GM19193 (cell line): ENCODE data around the gene RB1.

Experiments
- POLR2A ChIP-seq: IDR thresholded peaks from 4 replicates; pipeline ENCODE4 v1.6.1; 2011; ENCODE audit not compliant: insufficient read depth, insufficient read length; ENCODE audit errors: extremely low read depth

Gene RB1

GRCh38 chr13:48501705-48502104, 198.2 kb downstream of the RB1 start:
- TF ChIP-seq POLR2A: no peak

DNA sequence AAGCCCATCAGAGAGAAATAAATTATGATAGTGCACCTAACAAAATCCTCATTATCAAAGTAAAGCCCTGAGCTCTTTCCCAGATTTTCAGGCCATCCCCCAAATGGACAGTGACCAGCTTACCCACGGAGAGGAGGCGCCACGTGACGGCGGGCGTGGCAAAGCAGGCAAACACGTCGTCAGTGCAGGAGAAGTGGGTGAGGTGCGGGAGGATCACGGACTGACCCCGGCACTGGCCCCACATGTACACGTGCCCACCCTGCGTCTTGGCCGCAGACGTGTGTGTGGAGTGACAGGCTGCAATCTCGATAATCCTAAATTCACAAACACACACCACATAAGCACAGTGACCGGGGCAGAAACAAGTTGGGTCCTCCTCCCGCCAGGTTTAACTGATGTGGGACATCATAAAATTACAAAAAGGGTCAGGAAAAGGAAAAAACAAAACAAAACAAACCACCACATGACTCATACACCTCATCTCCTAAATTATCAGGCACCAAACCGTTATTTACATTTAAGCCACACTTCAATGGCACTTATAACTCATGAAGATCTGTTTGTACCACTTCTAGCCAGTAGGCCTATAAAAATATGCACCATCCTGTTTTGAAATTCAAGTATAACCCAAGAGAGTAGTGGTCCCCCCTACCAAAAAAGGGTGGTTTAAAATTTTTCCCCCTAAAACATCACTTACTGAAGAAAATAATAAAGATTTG, 199.2 kb downstream of the RB1 start:
- TF ChIP-seq POLR2A: no peak

GRCh38 chr13:48504606-48505005, 201.1 kb downstream of the RB1 start:
- peak; percentile 4 for TF ChIP-seq POLR2A

GRCh38 chr13:48505012-48505411, 201.5 kb downstream of the RB1 start:
- peak; percentile 13 for TF ChIP-seq POLR2A

- TF ChIP-seq POLR2A: no peak
Measured at GRCh38 chr13:48505597-48506091, 202.1 kb downstream of the RB1 start.

- TF ChIP-seq POLR2A: peak; percentile 40
Measured at GRCh38 chr13:48506092-48506701, 202.6 kb downstream of the RB1 start.

GRCh38 chr13:48507021-48507420, 203.5 kb downstream of the RB1 start:
- TF ChIP-seq POLR2A: no peak

GRCh38 chr13:48508011-48508410, 204.5 kb downstream of the RB1 start:
- no peak for TF ChIP-seq POLR2A

DNA sequence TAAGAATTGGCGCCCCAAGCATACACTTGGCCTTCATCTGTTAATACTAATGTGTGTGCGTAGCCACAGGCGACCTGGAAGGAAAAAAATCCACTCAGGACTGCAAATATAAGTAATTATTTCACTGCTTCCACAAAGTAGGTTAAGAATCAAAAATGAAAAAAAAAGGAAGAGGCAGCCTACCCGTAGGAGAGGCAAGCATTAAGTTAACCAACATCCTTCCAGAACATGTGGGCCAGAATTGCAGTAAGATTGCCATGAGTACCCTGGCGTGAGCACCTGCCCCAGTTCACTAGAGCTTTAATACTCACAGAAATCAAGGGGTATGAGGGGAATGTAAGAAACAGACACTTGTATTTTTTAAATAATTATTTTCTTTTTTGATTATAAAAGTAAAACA, 207.1 kb downstream of the RB1 start:
- TF ChIP-seq POLR2A: no peak

DNA sequence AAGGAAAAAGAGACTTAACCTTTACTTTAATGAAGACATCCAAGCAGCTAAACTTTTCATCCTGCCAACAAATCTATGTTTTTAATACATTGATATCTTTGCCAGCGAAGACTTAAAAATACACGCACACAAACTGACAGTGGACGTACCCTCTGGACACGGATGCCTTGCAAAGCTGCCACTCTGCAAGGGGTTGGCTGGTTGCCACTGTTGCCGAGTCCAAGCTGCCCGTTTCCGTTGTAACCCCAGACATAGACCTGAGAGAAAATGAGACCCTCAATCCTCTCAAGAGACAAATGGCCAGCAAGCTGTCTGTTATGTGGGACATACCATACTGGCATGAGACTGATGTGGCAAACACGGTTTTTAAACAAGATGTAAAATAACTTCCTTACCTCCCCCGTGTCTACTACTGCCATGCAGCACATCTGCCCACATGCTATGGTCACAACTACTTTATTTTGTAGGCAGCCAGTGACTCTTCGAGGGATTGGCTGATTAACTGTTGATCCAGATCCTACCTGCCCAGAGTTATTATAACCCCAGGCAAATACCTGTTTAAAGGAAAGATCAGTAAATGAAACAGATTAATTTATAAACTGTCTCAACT, 208.2 kb downstream of the RB1 start:
- no peak for TF ChIP-seq POLR2A

DNA sequence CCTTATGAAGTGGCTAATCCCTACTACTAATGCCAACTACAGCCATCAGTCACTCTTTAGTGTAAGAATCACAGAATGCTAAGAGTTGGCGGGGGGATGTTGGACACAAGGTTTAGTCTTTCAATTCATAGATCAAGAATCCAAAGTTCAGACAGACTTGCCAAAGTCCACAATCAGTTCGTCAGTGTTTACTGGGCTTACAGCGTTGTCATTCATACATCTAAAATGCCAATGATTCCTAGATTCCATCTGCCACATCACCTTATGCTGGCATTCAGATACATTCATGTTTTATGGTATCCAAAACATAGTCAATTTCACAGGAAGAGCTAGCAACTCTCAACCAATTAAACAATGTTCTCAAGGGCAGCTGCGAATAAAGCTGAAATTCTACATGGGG, 211.2 kb downstream of the RB1 start:
- TF ChIP-seq POLR2A: no peak

DNA sequence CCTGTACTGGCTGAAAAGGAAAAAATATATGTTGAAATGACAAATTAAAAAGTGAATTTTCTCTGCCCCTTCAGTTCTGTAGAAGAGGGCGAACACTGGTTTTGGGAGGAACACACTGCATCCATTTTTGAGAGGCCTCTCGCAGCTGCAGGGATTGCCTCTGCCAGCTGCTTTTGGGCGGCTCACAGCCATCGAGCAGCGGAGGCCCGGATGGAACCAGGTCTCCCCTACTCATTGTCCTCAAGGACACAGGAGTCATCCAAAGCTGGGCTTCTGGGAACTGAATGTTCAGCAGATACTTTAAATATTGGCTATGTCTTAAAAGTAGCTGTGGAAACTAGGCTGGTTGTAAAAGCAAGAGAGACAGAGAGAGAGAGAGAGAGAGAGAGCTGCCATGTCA, 212.2 kb downstream of the RB1 start:
- no peak for TF ChIP-seq POLR2A

DNA sequence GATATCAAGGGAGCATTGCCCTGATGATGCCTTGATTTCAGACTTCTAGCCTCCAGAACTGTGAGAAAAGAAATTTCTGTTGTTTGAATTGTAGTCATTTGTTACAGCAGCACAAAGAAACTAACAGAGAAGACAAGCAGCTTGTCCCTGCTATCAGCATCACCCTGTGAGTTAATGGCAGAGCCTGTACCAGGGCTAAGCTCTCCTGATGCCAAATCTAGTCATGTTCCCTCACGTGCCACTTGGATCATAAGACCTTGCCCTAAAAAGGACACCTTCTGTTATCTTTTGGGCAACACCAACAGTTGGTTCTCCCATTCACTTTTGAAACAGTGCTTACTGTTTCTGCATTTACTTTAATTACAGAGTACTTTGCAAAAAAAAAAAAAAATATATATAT, 214.5 kb downstream of the RB1 start:
- TF ChIP-seq POLR2A: no peak

DNA sequence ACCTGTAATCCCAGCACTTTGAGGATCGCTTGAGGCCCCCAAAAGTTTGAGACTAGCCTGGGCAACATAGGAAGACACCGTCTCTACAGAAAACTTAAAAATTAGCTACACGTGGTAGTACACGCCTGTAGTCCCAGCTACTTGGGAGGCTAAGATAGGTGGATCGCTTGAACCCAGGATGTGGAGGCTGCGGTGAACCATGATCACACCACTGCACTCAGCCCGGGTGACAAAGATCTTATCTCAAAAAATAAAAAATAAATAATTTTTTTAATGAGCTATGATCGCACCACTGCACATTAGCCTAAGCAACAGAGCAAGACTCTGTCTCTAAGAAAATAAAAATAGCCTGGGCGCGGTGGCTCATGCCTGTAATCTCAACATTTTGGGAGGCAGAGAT, 222.7 kb downstream of the RB1 start:
- TF ChIP-seq POLR2A: no peak

DNA sequence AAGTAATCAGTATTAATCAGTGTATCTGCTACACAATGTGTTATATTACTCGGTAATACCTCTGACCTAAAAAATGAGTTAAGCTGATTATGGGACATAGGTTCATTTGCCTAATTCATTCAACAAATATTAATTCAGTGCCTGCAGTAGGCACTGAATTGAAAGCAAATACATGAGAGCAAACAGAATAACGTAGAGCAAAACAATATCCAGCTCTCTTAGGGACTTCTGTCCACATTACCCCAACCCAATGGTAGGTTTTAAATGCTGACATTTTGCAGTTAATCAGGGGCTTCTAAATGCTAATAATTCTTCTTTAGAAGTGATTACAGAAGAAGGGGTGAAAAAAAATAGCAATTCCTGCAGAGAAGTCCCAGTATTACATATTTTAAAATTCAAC, 224.4 kb downstream of the RB1 start:
- no peak for TF ChIP-seq POLR2A

DNA sequence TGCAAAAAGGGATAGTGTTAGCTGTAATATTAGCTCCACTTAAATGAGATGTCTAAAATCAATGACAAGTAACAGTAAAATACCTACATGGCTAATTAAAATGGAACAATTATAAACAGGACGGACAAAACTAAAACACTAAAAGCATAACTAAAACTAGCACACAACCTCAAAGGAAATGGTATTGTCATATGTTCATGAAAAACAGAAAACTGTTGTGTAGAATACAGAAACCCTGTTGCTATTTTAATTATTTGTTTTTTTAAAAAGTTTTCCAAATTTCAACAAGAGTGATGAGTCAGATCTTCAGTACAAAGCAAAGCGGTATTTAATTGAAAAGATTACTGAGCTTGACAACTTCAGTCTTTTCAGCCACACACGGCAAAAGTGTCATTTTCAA, 225.2 kb downstream of the RB1 start:
- TF ChIP-seq POLR2A: peak; percentile 29
